Tibial artery (tissue), 4 donors: ENCODE measurements around the gene TOR1A.
A peak's percentile ranks its signal among the peaks of the same experiment; 100 is the strongest.

ENCODE experiments used
- DNase-seq, 2 donors: peaks; one replicate each; pipeline ENCODE4 v3.0.0-alpha.2; 2019
- H3K27ac ChIP-seq, 2 donors: fragments of 200-600 bp; sonication (generic) in 1 of 2; 1 replicate in 1 of 2; 2 replicates in 1 of 2; pipeline ENCODE4 v1.5.1; 2018 to 2019; ENCODE audit warnings: mild to moderate bottlenecking in 1 of 2
- H3K27me3 ChIP-seq, 2 donors: fragments of 200-600 bp; sonication (generic) in 1 of 2; one replicate each; pipeline versions ENCODE4 v1.5.1 to v1.6.0; 2016 to 2019
- H3K36me3 ChIP-seq, 3 donors: fragments of 200-600 bp; sonication (generic) in 2 of 3; one replicate each; pipeline ENCODE4 v1.5.1; 2016 to 2019; ENCODE audit warnings: mild to moderate bottlenecking in 2 of 3
- H3K4me1 ChIP-seq, 4 donors: fragments of 200-600 bp; sonication (generic) in 2 of 4; 1 replicate in 3 of 4; 2 replicates in 1 of 4; pipeline ENCODE4 v1.5.1; 2016 to 2019
- H3K4me3 ChIP-seq, 2 donors: fragments of 200-600 bp; sonication (generic) in 1 of 2; 1 replicate in 1 of 2; 2 replicates in 1 of 2; pipeline ENCODE4 v1.5.1; 2018 to 2019; ENCODE audit warnings: mild to moderate bottlenecking in 2 of 2
- H3K9me3 ChIP-seq, 3 donors: fragments of 200-600 bp; sonication (generic) in 1 of 3; one replicate each; pipeline ENCODE4 v1.5.1; 2016 to 2019
- CTCF ChIP-seq, 2 experiments: fragments of 200-600 bp in 1 of 2; fragments of 450-650 bp in 1 of 2; IDR thresholded peaks; one replicate each; pipeline ENCODE4 v1.5.1; 2017 to 2019; ENCODE audit warnings: antibody characterized with exemption in 2 of 2, mild to moderate bottlenecking in 1 of 2, moderate library complexity in 1 of 2
- intact Hi-C: fragments of 100-400 bp; cut with DNase I; formaldehyde crosslinking; loops from one replicate; pipeline ENCODE4 v1.15.0; 2023; ENCODE audit warnings: low total_unique reads

Gene TOR1A

GRCh38 chr9:129828051-129828450 lies 4.1 kb upstream of the TOR1A start:
- peaks cover 47 to 66% (median 49%) of the 10 kb centered on the region in 3 donors for H3K36me3 ChIP-seq
- no peaks in the 10 kb centered on the region for H3K9me3 ChIP-seq
- no peak overlapping the region for H3K27ac ChIP-seq
- H3K4me3 ChIP-seq = no peak overlapping the region
- DNase-seq = no peak
- TF ChIP-seq CTCF (IDR thresholded peaks at IDR 0.05) = no peak
- H3K4me1 ChIP-seq = peaks cover 0 to 3% (median 1%) of the 10 kb centered on the region in 4 donors
- intact Hi-C loops = no loop called here
- H3K27me3 ChIP-seq = no peaks in the 10 kb centered on the region

- Histone ChIP-seq H3K36me3 (peaks cover 44 to 63% (median 46%) of the 10 kb centered on the region in 3 donors), H3K9me3 (no peaks in the 10 kb centered on the region), H3K4me1 (peaks cover 0 to 9% (median 7%) of the 10 kb centered on the region in 4 donors), H3K4me3 (no peak overlapping the region), H3K27ac (no peak overlapping the region), H3K27me3 (no peaks in the 10 kb centered on the region)
- no peak for DNase-seq
- TF ChIP-seq CTCF (IDR thresholded peaks at IDR 0.05) = no peak
- intact Hi-C loops = no loop called here
Observed at GRCh38 chr9:129826759-129827158, 2.8 kb upstream of the TOR1A start.

- TF ChIP-seq CTCF (IDR thresholded peaks at IDR 0.05) = no peak
- Histone ChIP-seq H3K4me3 (no peak overlapping the region), H3K27me3 (no peaks in the 10 kb centered on the region), H3K36me3 (peaks cover 44 to 63% (median 46%) of the 10 kb centered on the region in 3 donors), H3K4me1 (peaks cover 0 to 9% (median 7%) of the 10 kb centered on the region in 4 donors), H3K27ac (no peak overlapping the region), H3K9me3 (no peaks in the 10 kb centered on the region)
- DNase-seq = no peak
- intact Hi-C loops = no loop called here
Observed at GRCh38 chr9:129826344-129826743, 2.4 kb upstream of the TOR1A start.

- TF ChIP-seq CTCF (IDR thresholded peaks at IDR 0.05) = no peak
- intact Hi-C loops = no loop called here
- peak overlapping the region; percentile 89 to 97 for H3K4me3 ChIP-seq
- H3K27ac ChIP-seq = peak overlapping the region; percentile 71 to 86
- no peak for DNase-seq
- no peaks in the 10 kb centered on the region for H3K9me3 ChIP-seq
- peaks cover 0 to 9% (median 7%) of the 10 kb centered on the region in 4 donors for H3K4me1 ChIP-seq
- no peaks in the 10 kb centered on the region for H3K27me3 ChIP-seq
- H3K36me3 ChIP-seq = peaks cover 32 to 63% (median 42%) of the 10 kb centered on the region in 3 donors
Observed at GRCh38 chr9:129823542-129823934, 398 bp downstream of the TOR1A start.

- Histone ChIP-seq H3K36me3 (peaks cover 32 to 63% (median 44%) of the 10 kb centered on the region in 3 donors), H3K4me3 (peak overlapping the region; percentile 89 to 97), H3K27me3 (no peaks in the 10 kb centered on the region), H3K27ac (peak overlapping the region; percentile 71 to 86), H3K4me1 (peaks cover 0 to 9% (median 7%) of the 10 kb centered on the region in 4 donors), H3K9me3 (no peaks in the 10 kb centered on the region)
- no peak for TF ChIP-seq CTCF (IDR thresholded peaks at IDR 0.05)
- intact Hi-C loops = no loop called here
- DNase-seq = no peak
Observed at GRCh38 chr9:129822898-129823541, 916 bp downstream of the TOR1A start.
